ENCODE results near the gene ATP6V1G1. TPM values are rescaled to one million over a fixed set of nuclear protein-coding genes. Genes with fewer than 3 reads are reported as not detected.
A peak's percentile ranks its signal among the peaks of the same experiment; 100 is the strongest.

ATP6V1G1 gene
- total and polyA plus RNA-seq, 2 of the 13 experiments (the other 11 are each of a cell fraction or from before 2014, with no cell fraction given) = 108 to 158 TPM

- TF ChIP-seq PHF8 (CRISPR knock-in tag; IDR thresholded peaks at IDR 0.05) (peak; percentile 8; the same call in 1 of the 2 replicates), PAWR (CRISPR knock-in tag; IDR thresholded peaks at IDR 0.05; ENCODE audit: borderline replicate concordance) (0 out of 2 replicates have a peak, but pooled peaks have one; percentile 15), ZFY (CRISPR knock-in tag; IDR thresholded peaks at IDR 0.05) (peak; percentile 41; the same call in 1 of the 2 replicates), TFAP4 (IDR thresholded peaks at IDR 0.05; ENCODE audit: borderline replicate concordance, low read depth) (peak; percentile 44; the same call in 1 of the 2 replicates), KLF16 (CRISPR knock-in tag; IDR thresholded peaks at IDR 0.05) (peak in 1 of 2 experiments; percentile 26; a peak in 1 of 4 replicates), ARNTL (CRISPR knock-in tag; IDR thresholded peaks at IDR 0.05) (0 out of 2 replicates have a peak, but pooled peaks have one; percentile 11), ZBTB33 (CRISPR knock-in tag; IDR thresholded peaks at IDR 0.05) (no peak), AHR (CRISPR knock-in tag; IDR thresholded peaks at IDR 0.05) (no peak), ESRRA (CRISPR knock-in tag; IDR thresholded peaks at IDR 0.05; ENCODE audit: low read depth) (peak; percentile 38; the same call in 1 of the 2 replicates), ZFX (CRISPR knock-in tag; IDR thresholded peaks at IDR 0.05; ENCODE audit: low read depth) (peak; percentile 45), NCOA2 (CRISPR knock-in tag; IDR thresholded peaks at IDR 0.05) (0 out of 2 replicates have a peak, but pooled peaks have one; percentile 11), RFXAP (CRISPR knock-in tag; IDR thresholded peaks at IDR 0.05; ENCODE audit: borderline replicate concordance) (no peak), ZNF256 (CRISPR knock-in tag; conservative IDR thresholded peaks at IDR 0.05) (0 out of 2 replicates have a peak, but pooled peaks have one; percentile 18), ZNF703 (CRISPR knock-in tag; IDR thresholded peaks at IDR 0.05; ENCODE audit: borderline replicate concordance) (no peak), MEIS1 (CRISPR knock-in tag; IDR thresholded peaks at IDR 0.05; ENCODE audit: borderline replicate concordance) (0 out of 2 replicates have a peak, but pooled peaks have one; percentile 9), NFKBIZ (CRISPR knock-in tag; IDR thresholded peaks at IDR 0.05) (0 out of 2 replicates have a peak, but pooled peaks have one; percentile 28), ARID5B (CRISPR knock-in tag; IDR thresholded peaks at IDR 0.05) (0 out of 2 replicates have a peak, but pooled peaks have one; percentile 16), GATAD1 (CRISPR knock-in tag; IDR thresholded peaks at IDR 0.05) (0 out of 2 replicates have a peak, but pooled peaks have one; percentile 14), KMT2B (CRISPR knock-in tag; IDR thresholded peaks at IDR 0.05) (no peak), RNF2 (conservative IDR thresholded peaks at IDR 0.05; ENCODE audit: low read depth) (no peak), PATZ1 (CRISPR knock-in tag; IDR thresholded peaks at IDR 0.05) (peak; percentile 7; the same call in 1 of the 2 replicates)
Measured at GRCh38 chr9:114611516-114612271, 24.1 kb downstream of the ATP6V1G1 start (continued).
